OCI-M2 (cell line): Measurements from ENCODE around the gene URB1.
"Not testable (repeated sequence)": the region's sequence is repeated elsewhere in the genome, so short reads cannot be mapped to it uniquely, and the experiment has no call there.

ENCODE experiments used
- DNase-seq: peaks from one replicate; lab custom pipeline; 2025; ENCODE audit not compliant: unreplicated experiment; lab: John Stamatoyannopoulos, UW

The URB1 gene

DNA sequence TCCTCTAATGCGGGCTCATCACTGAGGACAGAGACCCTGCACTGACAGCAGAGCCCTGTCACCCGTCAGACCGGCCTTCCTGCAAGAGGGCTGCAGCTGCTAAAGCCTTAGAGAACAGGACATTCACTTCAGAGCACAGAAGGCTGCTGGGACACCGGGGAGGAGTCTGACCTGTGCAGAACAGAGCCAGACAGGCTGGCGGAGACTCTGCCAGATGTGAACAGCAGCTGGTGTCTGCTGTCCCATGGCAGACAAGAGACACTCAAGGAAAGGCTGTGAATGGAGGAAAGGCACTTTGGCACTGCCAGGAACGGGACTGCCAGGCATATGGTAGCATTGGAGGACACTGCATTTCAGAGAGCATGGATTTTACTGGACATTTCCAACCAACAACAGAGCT, 72.8 kb downstream of the URB1 start:
- DNase-seq: no peak

DNA sequence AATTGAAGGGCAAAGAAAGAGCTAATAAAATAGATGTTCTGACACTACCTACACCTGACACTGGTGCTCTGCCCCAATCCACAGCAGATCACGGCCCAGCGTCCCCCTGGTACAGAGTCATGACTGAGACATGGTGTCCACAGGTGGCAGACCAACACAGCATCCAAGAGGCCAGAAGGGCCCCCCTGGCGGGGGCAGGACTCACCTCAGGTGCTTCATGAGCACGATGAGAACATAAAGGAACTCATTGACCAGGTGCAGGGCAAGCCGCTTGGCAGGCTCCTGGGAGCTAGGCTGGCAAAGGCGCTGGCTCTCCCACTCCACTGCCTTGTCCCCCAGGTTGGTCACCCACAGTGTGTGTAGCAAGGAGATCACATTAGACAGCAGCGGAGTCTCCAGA, 73.8 kb downstream of the URB1 start:
- no peak for DNase-seq

DNA sequence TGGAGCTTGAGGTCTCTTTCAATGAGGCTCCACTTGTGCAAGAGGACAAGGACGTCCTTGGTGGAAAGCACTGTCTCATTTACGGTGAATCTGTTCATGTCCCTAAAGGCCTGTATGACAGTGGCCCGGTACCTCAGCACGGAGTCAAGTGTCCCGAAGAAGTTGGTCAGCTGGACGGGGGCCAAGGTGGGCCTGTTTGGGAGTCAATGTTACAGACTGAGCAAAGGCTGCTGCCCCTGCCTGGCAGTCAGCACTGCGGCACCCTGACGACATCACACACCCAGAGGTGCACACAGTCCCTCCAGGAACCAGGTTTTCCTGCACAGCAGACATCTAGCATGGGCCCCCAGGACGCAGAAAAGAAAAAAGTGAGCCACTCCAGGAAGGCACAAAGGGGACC, 75.1 kb downstream of the URB1 start:
- no peak for DNase-seq

DNA sequence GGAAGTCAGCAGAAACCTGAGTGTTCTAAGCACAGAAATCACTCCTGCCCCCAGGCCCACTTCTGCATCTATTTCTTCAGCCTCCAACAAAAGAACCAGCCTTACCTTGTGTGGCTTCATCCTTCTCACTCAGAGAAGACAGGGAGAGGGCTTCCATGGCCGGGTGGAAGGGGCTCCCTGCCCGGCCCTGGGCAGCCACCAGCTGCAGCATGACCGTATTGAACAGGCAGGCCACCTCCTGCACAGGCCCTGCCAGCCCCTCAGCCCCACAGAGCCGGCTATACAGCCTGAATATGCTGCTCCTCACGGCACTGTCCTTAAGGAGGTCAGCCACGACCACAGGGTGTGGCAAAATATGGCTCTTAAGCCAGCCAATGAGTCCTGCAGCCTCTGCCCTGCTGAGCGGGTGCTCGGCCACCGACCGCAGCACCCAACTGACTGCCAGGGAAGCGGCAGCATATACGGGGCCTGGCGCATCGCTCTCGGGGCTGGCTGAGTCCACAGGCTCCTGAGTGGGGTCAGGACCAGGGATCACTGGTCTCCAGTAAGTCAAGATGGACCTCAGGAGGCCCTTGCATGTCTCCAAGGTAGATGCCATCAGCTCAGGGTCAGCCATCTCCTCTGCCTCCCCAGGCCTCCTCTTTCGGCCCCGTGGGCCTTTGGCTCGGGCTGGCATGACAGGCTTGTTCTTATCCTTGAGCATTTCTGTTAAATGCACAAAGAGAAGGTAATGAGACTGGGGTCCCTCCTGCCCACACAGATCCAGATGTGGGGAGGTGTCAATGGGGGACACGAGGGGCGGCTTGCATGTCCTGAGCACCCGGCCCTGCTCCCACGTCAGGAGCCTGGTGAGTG, 76.2 kb downstream of the URB1 start:
- DNase-seq: no peak

DNA sequence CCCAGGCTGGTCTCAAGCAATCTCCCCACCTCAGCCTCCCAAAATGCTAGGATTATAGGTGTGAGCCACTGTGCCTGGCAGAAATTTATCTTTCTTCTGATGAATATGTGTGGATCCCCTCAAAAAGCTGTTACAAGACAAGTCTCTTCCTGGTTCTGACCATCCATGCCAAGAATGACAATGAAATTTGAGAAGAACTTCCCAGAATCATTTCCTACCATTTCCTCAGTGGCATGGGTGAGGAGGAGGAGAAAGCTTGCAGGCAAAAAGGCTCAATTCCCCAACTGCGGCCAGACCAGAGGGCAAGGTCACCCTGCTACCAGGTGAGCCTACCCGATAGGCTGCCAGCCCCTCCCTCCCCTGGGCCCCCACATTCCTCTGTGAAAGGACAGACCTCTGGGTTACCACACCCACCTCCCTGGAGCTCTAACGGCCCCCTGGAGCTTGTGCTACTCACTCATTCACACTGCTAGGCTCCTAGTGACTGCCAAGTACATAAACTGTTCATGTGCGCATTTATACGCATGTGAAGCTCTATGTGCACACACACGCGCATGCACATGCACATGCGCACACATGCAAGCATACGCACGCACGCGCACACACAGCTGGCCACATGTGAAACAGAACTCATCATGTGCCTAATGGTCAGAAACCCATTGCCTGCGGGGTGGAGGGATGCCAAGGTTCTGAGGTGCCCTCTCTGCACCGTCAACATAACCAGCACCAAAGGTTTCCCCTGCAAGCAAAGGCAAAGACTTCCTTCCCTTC, 77.1 kb downstream of the URB1 start:
- no peak for DNase-seq

DNA sequence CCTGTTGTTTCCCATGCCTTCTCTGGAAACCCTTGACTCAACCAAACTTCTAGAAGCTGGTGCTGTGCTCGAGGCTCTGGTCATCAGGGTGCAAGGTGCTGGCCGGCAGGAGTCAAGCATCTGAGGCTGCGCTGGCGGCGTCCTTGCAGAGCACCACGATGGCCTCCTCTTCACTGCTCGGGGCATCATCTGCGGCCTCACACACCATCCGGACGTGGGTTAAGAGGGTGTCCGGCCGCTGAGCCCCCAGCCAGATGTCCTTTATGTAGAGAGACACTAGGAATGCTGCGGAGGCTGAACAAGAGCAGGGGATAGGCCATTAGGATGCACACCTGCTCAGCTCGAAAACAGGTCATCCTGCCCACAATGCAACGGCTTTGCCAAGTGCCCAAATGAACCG, 78.0 kb downstream of the URB1 start:
- DNase-seq: no peak

DNA sequence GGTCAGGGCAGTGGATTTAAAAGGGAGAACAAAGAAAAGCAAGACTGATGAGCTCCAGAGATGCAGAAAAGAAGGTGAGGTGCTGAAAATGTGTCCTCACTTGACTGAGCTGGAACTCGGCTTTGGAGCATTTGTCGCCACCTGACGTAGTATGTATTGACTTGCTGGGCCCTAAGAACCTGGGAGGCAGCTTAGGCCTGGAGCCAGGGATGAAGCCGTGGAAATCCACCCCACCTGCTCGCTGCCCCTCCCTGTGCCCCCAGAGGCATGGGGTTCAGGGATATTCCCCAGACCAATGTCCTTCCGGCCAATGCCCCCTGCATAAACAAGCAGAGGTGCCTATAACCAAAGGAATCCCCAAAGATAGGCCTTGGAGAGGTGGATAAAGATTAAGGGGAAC, 79.8 kb downstream of the URB1 start:
- no peak for DNase-seq

DNA sequence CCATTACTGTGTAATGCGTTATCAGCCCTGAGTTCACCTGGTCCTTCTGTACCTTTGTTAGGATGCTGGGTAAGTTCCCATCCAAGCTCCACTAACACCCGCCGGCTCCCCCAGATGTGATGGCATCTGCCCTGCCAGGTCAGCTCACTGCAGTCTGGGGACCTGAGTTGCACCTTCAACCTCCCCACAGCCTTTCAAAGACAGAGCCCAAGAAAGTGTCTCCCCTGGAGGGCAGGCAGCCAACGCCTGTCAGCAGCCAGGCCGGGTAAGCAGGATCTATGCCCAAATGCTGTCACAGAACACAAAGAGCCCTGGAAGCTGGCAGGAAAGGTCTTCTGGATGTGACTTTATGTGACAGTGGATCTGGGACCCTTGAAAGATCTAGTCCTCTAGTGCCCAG, 80.5 kb downstream of the URB1 start:
- DNase-seq: no peak

DNA sequence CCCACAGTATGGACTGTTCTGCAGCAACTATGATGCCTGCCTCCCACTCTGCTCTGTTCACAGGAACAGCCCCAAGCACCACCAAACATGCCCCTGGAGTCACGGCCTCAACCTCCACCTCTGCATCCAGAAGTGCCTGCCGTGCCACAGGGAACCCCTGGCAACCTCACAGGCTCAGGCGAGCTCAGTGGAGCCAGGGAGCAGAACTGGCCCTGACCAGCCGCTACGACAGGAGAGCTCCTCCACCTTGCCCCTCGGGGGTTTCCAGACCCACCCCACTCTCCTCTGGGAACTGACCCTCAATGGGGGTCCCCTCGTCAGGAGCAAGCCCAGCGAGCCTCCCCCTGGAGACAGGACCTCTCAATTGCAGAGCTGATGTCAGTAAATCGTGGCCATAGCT, 81.2 kb downstream of the URB1 start:
- no peak for DNase-seq

DNA sequence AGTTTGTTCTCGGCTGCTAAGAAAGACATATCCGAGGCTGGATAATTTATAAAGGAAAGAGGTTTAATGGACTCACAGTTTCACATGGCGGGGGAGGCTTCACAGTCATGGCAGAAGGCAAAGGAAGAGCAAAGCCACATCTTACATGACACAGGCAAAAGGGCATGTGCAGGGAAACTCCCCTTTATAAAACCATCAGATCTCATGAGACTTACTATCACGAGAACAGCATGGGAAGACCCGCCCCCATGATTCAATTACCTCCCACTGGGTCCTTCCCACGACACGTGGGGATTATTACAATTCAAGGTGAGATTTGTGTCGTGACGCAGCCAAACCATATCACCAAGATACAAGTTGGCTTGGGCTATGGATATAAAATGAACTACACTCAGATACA, 81.8 kb downstream of the URB1 start:
- not testable (repeated sequence) for DNase-seq

DNA sequence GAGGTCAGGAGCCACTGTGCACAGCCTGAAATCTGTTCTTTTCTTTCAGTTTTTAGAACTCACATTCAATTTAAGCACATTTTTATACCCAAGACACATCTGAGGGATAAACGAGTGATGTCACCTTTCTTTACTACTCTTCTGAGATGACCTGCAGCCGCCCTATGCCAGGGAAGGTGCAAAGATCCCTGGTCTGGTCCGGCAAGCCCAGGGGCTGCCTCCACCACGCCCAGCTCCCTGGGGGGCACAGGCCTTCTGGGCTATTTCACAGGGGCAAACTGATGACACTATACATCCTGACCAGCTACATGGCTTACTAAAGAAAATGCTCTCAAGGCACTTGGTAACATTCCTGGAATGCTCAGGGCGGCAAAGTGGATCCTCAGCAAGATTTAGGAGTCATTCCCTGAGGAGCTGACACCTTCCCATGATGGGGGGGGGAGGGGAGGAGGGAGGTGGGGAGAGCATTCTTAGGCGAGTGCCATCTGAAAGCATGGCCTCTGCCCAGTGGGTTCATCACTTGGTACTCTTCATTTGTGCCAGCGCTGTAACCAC, 82.8 kb downstream of the URB1 start:
- no peak for DNase-seq

DNA sequence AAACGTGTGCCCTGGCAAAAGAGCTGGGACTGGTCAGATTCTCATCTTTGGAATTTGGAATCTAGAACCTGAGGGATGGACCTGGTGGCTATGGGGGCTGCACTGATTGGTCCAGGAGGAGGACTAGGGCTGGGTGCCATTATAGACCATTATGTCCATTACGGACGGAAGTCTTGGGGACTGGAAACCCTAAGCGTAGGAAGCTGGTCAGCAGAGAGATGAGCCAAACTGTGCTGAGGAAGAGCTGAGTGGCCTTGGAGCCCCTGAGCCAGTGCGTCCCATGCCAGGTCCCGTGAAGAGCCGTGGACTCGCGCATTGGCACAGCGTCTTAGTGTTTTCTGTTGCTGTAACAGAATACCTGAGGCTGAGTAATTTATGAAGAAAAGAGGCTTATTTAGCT, 84.1 kb downstream of the URB1 start:
- no peak for DNase-seq

DNA sequence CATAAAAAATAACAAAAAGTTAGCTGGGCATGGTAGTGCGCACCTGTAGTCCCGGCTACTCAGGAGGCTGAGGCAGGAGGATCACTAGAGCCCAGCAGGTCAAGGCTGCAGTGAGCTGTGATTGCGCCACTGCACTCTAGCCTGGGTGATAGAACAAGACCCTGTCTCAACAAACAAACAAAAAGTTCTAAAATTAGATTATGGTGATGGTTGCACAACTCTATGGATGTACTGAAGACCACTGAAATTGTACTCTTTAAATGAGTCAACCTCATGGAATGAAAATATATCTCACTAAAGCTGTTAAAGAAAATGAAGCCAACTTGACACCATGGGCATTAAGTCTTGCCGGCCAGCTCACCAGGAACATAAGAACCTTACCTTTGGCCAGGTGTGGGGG, 85.1 kb downstream of the URB1 start:
- DNase-seq: no peak

DNA sequence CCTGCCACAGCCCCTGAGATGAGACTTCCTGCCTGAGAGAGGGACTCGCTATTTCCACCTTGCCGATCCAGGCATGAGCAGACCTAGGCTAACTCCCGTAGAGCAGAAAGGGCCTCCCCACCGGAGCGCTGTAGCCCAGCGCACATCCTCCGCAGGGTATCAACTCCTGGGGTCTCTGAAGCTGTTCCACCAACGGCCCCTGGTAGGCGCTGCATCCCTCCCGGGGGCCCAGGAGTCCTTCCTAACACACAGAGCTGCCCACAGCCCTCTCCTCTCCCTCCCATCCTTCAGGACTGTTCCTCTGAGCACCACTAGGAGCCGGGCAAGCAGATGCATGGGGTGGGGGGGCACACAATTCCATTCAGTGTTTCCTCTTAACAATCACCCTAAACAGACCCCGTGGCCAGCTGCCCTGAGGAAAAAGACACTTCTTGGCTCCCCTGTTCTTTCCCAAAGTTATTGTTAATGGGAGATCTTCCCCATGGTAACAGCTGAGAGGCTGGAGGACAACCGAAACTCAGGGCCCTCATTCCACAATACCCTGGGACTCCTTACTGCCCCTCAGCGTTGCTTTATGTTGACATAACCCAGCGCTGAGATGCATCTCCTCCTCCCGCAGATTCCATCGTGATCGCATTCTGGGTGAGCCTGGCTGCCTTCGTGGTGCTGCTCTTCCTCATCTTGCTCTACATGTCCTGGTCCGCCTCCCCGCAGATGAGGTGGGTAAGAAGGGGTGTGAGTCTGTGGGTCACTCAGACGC, 86.6 kb downstream of the URB1 start:
- no peak for DNase-seq

DNA sequence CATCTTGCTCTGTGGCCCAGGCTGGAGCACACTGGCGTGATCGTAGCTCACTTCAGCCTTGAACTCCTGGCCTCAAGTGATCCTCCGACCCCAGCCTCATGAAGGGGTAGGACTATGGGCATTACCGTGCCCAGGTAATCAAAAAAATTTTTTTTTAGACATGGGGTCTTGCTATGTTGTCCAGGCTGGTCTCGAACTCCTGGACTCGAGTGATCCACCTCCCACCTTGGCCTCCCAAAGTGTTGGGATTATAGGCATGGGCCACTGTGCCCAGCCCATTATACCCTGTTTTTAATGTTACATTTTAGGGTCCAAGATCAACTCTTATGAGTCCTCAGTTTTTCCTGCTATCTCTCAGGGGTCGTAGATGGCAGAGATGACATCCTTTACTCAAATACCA, 87.8 kb downstream of the URB1 start:
- no peak for DNase-seq

DNA sequence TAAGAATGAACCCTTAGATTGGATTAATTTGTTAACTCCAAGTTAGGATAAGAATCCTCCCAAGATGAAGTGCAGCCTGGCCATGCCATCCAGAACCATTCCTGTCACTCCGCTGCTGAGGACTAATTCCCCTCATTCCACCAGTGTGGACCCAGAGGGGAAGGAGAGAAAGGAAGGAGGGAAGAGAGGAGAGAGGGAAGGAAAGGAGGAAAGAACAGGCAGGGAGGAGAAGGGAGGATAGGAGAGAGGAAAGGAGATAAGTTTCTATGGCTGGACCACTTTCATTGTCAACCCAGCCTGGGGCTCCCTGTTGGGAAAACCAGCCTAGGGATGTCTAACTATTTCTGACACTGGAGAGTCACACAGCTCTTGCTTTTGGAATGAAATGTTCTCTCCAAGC, 89.4 kb downstream of the URB1 start:
- DNase-seq: no peak

DNA sequence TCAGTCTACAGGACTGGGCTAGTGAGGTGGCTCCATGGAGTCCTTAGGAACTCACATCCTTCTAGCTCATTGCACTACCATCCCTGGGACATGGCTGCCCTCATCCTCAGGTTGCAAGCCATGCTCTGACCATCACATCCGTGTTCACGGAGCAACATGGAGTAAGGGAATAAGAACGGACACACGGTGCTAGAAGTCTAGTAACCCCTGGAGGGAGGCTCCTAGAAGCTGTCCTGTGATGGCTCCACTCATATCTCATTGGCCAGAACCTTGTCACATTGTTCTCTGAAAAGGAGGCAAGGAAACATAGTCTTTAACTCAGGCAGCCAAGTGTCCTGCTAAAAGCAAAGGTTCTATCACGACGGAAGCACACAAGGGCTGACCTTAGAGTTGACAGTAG, 90.3 kb downstream of the URB1 start:
- no peak for DNase-seq

DNA sequence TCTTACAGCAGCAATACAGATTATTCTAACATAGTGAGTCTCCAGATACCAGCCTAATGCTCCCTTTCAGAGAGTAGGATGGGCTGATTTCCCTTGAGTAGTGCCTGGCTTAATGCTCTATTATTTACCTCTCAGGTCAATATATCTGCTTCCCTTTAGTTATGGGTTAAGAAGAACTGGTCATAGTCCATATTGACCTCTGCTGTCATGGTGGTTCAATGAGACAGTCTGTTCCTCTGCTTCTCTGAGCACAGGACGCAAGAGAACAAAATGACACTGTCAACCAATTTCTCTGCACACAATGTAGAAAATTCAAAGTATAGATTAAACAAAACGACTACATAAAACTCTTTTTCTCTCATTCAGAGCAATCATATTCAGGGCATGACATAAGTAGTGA, 91.2 kb downstream of the URB1 start:
- DNase-seq: no peak

DNA sequence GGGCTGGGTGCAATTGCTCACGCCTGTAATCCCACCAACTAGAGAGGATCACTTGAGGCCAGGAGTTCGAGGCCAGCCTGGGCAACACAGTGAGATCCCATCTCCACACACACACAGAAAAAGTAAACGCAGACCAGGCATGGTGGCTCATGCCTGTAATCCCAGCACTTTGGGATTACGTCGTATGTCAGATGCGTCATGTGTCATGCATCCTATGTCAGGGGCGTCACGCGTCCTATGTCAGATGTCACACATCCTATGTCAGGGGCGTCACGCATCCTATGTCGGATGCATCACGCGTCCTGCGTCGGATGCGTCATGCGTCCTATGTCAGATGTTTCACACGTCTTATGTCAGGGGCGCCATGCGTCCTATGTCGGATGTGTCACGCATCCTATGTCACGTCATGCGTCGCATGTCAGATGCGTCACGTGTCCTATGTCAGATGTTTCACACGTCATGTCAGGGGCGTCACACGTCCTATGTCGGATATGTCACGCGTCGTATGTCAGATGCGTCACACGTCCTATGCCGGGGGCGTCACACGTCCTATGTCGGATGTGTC, 92.6 kb downstream of the URB1 start:
- no peak for DNase-seq

DNA sequence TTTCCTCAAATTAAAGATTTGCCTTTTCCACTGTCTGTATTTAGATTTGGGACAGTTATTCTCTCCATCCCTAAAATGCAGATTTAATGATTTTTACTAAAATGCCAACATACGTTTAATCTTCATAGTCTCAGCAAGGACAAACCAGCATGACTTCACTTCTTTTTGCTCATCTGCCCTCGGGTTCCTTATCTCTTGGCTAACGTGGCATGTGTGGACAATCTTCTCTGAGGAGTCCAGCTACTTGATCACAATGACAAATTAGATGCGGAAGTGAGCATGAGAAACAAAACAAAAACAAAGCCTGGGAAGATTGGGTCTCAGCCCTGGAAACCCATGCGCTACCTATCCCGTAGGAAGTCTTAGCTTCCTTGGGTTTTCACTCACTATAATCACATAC, 93.1 kb downstream of the URB1 start:
- no peak for DNase-seq

DNA sequence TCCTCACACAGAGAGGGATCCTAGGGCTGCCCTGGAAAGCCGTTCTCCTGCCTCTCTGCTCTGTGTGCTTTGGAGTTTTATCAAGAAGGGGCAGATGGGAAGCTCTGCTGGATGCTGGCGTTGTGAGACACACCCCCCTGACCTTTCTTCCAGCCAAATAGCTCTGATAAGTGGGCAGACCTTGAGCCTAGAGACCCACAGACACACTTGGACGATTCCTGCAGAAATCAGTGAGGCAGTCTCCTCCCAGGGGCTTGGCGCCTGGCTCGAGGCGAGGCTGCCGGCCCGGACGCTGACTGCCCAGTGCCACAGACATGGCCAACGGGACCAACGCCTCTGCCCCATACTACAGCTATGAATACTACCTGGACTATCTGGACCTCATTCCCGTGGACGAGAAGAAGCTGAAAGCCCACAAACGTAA, 94.1 kb downstream of the URB1 start, which contains the start of gene MRAP:
Gene MRAP (plus strand): TSS at position 198 of the 424 bp plus-strand sequence. CDS start 117 bp downstream, at position 315.
- DNase-seq: no peak
